ENCODE measurements around the gene POMGNT2.
A peak's percentile ranks its signal among the peaks of the same experiment; 100 is the strongest.
"Not testable (repeated sequence)": the region's sequence is repeated elsewhere in the genome, so short reads cannot be mapped to it uniquely, and the experiment has no call there.

The POMGNT2 gene

GRCh38 chr3:43076857-43077256 is 29.0 kb downstream of the POMGNT2 start:
- peak in 8 of 56 donors; percentile 12 to 34 (median 22) for DNase-seq

DNA sequence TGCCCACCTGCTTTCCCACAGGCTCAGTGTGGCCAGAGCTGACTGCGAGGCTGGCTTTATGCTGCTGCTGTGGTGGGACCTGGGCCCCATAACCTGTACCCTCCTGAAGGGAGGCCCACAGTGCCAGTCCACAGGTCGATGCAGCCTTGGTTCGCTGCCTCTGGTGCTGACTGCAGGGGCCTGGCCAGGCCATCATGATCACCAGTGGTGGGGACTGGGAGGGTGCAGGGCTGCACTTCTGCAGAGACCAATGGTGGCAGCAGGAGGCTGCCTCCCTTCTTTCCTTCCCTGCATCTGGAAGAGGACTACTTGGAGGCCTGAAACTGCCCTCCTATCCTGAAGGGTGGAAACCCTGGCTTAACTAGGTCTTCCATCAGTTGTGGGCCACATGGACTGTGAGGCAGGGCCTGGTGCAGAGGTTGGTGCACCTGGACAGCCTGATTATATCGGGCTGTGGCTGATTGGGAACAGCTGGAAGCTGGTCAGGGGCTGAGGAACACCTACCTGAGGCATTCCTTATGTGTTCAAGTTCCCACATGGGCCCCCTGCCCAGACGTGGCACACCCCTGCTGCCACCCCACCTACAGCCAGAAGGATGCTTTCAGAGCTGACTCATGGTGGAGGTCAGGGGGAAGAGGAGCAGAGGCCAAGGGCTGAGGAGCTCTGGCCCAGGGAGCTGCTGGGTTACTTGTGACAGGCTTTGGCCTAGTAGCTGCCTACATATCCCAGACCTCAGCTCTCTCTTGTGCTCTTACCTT is 29.8 kb downstream of the POMGNT2 start:
- DNase-seq = no peak

DNA sequence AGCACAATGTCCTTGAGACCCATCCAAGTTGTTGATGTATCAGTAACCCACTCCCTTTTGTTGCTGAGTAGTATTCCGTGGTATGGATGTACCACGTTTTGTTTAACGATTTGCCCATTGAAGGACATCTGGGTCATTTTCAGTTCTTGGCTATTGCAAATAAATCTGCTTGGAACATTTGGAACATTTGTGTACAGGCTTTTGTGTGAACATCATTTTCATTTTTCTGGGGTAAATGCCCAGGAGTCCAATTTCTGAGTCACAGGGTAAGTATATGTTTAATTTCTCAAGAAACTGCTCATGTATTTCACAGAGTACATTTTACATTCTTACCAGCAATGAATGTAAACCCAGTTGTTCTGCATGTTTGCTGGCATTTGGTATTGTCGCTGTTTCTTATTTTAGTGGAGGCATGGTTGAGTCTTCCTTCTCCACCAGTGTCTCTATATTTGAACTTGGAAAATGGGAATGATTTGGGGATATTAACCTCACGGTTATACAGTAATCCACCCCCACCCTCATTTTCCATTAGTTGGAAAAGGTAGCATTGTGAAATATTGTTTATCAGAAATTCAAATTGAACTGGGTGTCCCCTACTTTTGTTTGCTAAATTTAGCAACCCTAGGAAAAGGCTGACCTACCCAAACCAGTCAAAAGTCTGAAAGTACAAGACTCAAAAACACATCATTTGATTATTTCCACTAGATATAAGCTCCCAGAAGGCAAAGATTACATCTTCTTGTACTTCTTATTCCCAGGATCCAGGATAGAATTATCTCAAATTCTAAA is 30.8 kb downstream of the POMGNT2 start:
- DNase-seq = no peak

GRCh38 chr3:43074482-43074881 is 31.4 kb downstream of the POMGNT2 start:
- DNase-seq = no peak

DNA sequence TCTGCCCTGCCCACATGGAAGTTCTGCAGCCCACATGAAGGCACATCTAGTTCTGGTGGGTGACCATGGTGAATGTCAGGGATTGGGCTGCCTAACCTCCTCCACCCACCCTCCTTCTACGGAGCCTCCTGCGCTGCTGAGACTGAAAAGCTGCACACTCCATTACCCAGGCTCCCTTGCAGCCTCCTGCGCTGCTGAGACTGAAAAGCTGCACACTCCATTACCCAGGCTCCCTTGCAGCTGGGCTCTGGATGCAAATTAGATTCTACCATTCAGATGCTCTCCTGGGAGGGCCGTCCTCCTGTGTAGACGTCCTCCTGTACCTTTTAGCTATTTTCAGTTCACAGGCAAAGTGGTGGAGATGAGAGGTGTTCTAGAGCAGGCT is 32.1 kb downstream of the POMGNT2 start:
- peak in 8 of 56 donors; percentile 20 to 45 (median 37) for DNase-seq

DNA sequence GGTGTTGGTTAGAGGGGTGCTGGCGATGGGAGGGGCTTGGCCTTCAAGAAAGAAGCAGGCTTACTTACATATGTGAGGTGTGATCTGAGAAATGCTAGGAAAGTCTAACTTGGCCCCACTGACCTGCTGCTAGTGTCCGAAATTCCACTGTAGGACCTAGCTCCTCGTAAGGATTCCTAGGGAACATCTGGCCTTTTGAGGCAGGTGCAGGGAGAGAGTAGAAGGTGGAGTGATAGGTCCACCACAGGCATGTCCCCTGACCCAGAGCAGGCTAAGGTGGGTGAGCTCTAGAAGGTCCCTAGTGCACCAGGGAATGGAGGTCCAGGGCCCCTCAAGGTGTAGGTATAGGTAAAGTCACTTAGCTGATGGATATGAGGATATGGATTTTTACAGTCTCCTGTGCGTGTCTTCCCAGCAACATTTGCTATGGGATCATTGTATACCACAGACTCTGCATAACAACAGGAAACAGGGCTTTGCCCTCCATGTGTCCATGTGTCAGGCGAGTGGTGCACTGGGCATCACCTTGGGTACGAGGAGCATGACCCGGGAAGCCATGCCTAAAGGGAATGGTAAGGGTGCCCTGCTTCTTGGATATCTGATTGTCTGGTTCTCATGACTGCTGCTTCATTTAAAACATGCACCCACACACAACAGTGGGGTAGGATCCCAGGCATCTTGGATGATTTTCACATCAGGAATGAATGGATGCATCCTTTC is 32.6 kb downstream of the POMGNT2 start:
- no peak for DNase-seq

- no peak for DNase-seq
Measured at GRCh38 chr3:43072361-43072760, 33.5 kb downstream of the POMGNT2 start.

GRCh38 chr3:43071313-43071893 is 34.5 kb downstream of the POMGNT2 start:
- no peak for DNase-seq

DNA sequence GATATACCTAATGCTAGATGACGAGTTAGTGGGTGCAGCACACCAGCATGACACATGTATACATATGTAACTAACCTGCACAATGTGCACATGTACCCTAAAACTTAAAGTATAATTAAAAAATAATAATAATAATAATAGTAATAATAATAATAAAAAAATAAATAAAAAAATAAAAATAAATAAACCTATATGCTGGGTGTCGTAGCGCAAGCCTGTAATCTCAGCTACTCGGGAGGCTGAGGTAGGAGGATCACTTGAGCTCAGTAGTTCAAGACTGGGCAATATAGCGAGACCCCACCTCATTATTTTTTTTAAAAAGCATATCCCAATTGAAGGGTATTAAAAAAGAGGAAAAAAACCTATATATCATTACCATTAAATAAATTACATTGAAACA is 35.2 kb downstream of the POMGNT2 start:
- DNase-seq = not testable (repeated sequence)

DNA sequence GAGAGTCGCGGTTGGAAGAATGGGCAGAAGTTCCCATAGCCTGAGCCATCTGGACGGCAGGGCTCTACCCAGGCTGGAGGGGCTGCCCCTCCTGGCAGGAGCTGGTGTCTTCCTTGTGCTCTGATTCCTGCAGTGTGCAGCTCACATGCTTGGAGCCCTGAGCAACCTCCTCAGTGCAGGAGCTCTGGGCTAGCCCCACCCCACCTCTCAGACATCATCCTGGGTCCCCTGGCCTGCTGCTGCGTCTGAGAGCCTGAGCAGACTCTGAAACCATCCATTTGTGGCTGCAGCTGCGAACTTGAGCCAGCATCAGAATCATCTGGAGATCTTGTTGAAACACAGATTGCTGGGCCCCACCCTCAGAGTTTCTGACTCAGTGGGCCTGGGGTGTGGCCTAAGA is 42.8 kb downstream of the POMGNT2 start:
- no peak for DNase-seq

GRCh38 chr3:43062564-43063040 is 43.3 kb downstream of the POMGNT2 start:
- no peak for DNase-seq

- no peak for DNase-seq
Measured at GRCh38 chr3:43062040-43062563, 43.8 kb downstream of the POMGNT2 start.

DNA sequence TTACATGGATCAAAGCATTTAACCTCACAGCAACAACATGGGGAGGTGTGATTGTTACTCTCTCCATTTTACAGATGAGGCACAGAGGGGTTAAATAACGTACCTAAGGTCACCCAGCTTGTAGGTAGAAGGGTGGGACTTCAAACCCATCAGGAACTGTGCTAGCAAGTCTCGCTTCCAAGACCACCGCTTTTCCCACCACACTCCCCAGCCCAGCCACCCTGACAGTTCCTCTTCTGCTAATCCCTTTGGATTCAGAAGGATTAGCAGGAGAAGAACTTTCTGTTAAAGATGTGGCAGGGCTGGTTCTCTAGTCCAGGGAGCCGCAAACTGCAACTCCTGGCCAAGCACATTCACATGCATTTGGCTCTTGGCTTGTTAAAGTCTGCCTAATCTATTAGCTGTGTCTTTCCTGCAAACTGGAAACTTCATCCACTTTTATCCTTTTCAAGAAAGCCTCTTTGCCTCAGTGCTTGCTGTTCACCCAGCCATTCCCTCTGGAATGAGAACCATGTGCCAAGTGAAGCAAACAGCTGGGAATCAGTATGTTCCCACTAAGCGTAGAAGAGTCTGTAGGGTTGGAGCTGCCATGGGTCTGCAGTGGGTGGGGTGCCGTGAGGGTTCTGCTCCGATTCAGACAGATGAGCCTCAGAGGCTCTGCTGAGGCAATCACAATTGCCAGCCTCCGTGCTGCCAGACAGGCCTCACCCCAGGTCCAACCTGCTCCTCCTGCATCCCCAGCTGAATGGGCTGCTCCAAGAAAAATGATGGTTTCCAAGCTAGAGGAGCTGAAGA is 44.6 kb downstream of the POMGNT2 start:
- DNase-seq = no peak

GRCh38 chr3:43059456-43059855 is 46.4 kb downstream of the POMGNT2 start:
- DNase-seq = no peak

- no peak for DNase-seq
Measured at GRCh38 chr3:43055806-43056770, 49.8 kb downstream of the POMGNT2 start.

GRCh38 chr3:43055393-43055792 is 50.5 kb downstream of the POMGNT2 start:
- no peak for DNase-seq

DNA sequence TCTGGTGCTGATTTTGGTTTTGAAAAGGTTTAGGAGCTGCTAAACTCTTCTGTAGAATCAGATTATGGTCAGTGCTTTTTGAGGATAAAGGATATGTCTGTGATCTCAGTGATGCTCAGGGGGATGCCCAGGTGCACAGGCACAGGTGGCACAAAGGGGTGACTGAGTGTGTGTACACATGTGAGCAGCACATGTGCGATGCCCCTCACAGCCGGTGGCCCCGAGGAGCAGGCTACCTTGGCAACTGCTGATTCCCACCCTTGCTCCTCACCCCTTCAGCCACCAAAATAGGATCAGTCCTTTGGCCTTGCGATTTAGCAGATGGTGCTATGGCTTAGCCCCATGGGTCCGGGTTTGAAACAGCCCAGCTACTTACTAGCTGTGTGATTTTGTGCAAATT is 51.1 kb downstream of the POMGNT2 start:
- DNase-seq = no peak

GRCh38 chr3:43053291-43053690 is 52.6 kb downstream of the POMGNT2 start:
- DNase-seq = no peak

- no peak for DNase-seq
Measured at GRCh38 chr3:43048470-43048869, 57.4 kb downstream of the POMGNT2 start.

All from amygdala (tissue), 56 donors.